ENCODE measurements around the gene RRP15.

RRP15 gene

DNA sequence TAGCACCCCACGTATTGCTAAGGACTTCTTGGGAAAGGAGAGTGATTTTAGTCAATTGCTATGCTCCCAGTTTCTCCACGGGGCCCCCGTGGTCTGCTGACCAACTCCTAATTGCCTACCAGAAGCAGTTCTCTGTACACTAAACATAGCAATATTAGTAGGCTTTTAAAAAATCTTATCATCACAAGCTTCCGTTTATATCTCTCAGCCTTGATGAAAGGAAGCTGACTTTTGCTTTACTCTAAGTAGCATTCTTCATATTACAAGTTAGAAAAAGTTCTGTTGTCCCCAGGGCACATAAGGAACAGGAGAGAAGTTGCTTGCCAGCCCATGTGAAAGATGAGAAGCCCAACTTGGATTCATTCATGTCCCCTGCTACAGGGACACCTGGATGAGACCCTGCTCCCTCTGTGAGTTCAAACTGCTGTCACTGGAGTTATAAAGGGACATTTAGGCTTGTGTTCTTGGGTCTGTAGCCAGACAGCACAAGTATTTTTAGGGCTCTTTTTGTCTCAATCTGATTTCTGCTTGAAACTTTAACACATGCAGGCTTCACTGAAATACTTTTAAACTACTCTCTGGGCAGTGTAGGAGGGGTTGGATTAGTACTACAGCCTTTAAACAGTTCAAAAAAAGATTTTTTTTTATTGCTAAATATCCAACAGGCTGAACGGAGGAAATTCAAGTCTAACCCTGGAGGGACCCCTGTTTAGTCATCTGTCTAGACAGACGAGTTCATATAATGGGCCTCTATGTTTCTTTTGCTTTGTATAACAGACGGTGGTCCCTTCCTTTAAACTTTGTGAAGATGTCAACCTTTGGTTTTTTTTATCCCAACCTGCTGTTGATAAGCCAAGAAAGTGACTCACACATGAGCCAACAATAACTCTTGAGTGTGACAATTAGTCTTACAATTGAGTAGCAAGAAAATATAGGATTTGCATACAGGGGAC is 89.6 kb downstream of the RRP15 start:
- peak overlapping the region; percentile 92 for H3K27ac ChIP-seq
- H3K9me3 ChIP-seq (ENCODE audit: low read depth, low read length), result no peaks in the 10 kb centered on the region
- TF ChIP-seq POLR2AphosphoS5 (IDR thresholded peaks at IDR 0.05; ENCODE audit: borderline replicate concordance, low read depth, low read length), result no peak
- TF ChIP-seq EZH2 (IDR thresholded peaks at IDR 0.05), result no peak
- TF ChIP-seq FOXP2 (optimal IDR thresholded peaks at IDR 0.05; ENCODE audit: control extremely low read depth, extremely low read length, insufficient read depth), result no peak
- no peak for DNase-seq (ENCODE audit: low read depth, low spot score)
- peak overlapping the region; percentile 65 for H3K4me3 ChIP-seq
- H3K9ac ChIP-seq (ENCODE audit: insufficient read length), result peak overlapping the region; percentile 41
- no peaks in the 10 kb centered on the region for H3K36me3 ChIP-seq (ENCODE audit: insufficient read depth, low read length)

DNA sequence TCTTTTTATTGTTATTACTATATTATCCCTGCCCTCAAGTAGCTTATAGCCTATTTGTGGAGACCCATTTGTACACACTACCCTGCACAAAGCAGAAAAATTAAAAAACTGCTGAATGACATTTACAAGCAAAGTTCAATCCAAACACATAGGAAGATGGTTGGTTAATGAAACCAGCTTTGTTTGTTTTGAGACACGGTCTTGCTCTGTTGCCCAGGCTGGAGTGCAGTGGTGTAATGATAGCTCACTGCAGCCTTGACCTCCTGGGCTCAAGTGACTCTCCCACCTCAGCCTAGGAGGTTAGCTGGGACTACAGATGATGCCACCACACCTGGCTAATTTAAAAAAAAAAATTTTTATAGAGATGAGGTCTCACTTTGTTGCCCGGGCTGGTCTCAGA is 91.6 kb downstream of the RRP15 start:
- H3K36me3 ChIP-seq (ENCODE audit: insufficient read depth, low read length), result no peaks in the 10 kb centered on the region
- peak overlapping the region; percentile 63 for H3K4me3 ChIP-seq
- H3K9me3 ChIP-seq (ENCODE audit: low read depth, low read length), result no peaks in the 10 kb centered on the region
- H3K9ac ChIP-seq (ENCODE audit: insufficient read length), result peak overlapping the region; percentile 46
- TF ChIP-seq POLR2AphosphoS5 (IDR thresholded peaks at IDR 0.05; ENCODE audit: borderline replicate concordance, low read depth, low read length), result no peak
- DNase-seq (ENCODE audit: low read depth, low spot score), result no peak
- peak overlapping the region; percentile 90 for H3K27ac ChIP-seq

GRCh38 chr1:218377143-218377660 is 92.1 kb downstream of the RRP15 start:
- Histone ChIP-seq H3K9me3 (ENCODE audit: low read depth, low read length) (no peaks in the 10 kb centered on the region), H3K36me3 (ENCODE audit: insufficient read depth, low read length) (no peaks in the 10 kb centered on the region), H3K27ac (peak overlapping the region; percentile 90), H3K9ac (ENCODE audit: insufficient read length) (peak overlapping the region; percentile 46), H3K4me3 (peak overlapping the region; percentile 63)
- peak; percentile 82 for DNase-seq (ENCODE audit: low read depth, low spot score)
- TF ChIP-seq EZH2 (IDR thresholded peaks at IDR 0.05) (no peak), FOXP2 (optimal IDR thresholded peaks at IDR 0.05; ENCODE audit: control extremely low read depth, extremely low read length, insufficient read depth) (no peak), POLR2AphosphoS5 (IDR thresholded peaks at IDR 0.05; ENCODE audit: borderline replicate concordance, low read depth, low read length) (no peak; the same call in 1 of the 2 replicates)

- TF ChIP-seq POLR2AphosphoS5 (IDR thresholded peaks at IDR 0.05; ENCODE audit: borderline replicate concordance, low read depth, low read length) (no peak), FOXP2 (optimal IDR thresholded peaks at IDR 0.05; ENCODE audit: control extremely low read depth, extremely low read length, insufficient read depth) (no peak), EZH2 (IDR thresholded peaks at IDR 0.05) (no peak)
- peak overlapping the region; percentile 86 for H3K27ac ChIP-seq
- H3K9me3 ChIP-seq (ENCODE audit: low read depth, low read length), result no peaks in the 10 kb centered on the region
- H3K36me3 ChIP-seq (ENCODE audit: insufficient read depth, low read length), result no peaks in the 10 kb centered on the region
- H3K9ac ChIP-seq (ENCODE audit: insufficient read length), result no peak overlapping the region
- peak overlapping the region; percentile 14; the same call in 1 of the 2 replicates for H3K4me3 ChIP-seq
- DNase-seq (ENCODE audit: low read depth, low spot score), result no peak
Measured at GRCh38 chr1:218380125-218380977, 95.3 kb downstream of the RRP15 start.

- no peak for DNase-seq (ENCODE audit: low read depth, low spot score)
- Histone ChIP-seq H3K27ac (no peak overlapping the region), H3K9me3 (ENCODE audit: low read depth, low read length) (no peaks in the 10 kb centered on the region), H3K4me3 (no peak overlapping the region), H3K9ac (ENCODE audit: insufficient read length) (no peak overlapping the region), H3K36me3 (ENCODE audit: insufficient read depth, low read length) (no peaks in the 10 kb centered on the region)
- TF ChIP-seq FOXP2 (optimal IDR thresholded peaks at IDR 0.05; ENCODE audit: control extremely low read depth, extremely low read length, insufficient read depth) (no peak), POLR2AphosphoS5 (IDR thresholded peaks at IDR 0.05; ENCODE audit: borderline replicate concordance, low read depth, low read length) (no peak), EZH2 (IDR thresholded peaks at IDR 0.05) (no peak)
Measured at GRCh38 chr1:218382261-218382660, 97.2 kb downstream of the RRP15 start.

DNA sequence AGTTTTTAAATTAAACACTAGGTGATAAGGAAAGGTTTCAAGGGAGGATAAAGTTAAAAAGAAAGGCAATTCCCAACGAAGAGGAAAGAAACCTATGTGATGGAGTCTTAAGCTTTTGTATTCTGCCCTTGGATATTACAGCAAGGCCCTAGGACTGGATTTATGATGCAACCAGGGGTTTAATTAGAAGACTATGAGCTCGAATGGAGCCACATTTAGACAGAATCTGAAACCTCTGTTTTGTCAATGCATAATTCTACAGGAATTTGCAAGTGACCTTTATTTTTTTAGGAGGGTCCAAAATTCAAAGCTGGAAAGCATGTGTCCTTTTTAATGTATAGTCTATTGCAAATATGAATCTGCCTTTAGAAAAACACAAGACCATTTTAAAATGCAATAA is 98.0 kb downstream of the RRP15 start:
- H3K4me3 ChIP-seq, result no peak overlapping the region
- DNase-seq (ENCODE audit: low read depth, low spot score), result no peak
- no peak overlapping the region for H3K9ac ChIP-seq (ENCODE audit: insufficient read length)
- TF ChIP-seq EZH2 (IDR thresholded peaks at IDR 0.05) (no peak), POLR2AphosphoS5 (IDR thresholded peaks at IDR 0.05; ENCODE audit: borderline replicate concordance, low read depth, low read length) (no peak), FOXP2 (optimal IDR thresholded peaks at IDR 0.05; ENCODE audit: control extremely low read depth, extremely low read length, insufficient read depth) (no peak)
- peak overlapping the region; percentile 37; the same call in 1 of the 2 replicates for H3K27ac ChIP-seq
- no peaks in the 10 kb centered on the region for H3K9me3 ChIP-seq (ENCODE audit: low read depth, low read length)
- no peaks in the 10 kb centered on the region for H3K36me3 ChIP-seq (ENCODE audit: insufficient read depth, low read length)

DNA sequence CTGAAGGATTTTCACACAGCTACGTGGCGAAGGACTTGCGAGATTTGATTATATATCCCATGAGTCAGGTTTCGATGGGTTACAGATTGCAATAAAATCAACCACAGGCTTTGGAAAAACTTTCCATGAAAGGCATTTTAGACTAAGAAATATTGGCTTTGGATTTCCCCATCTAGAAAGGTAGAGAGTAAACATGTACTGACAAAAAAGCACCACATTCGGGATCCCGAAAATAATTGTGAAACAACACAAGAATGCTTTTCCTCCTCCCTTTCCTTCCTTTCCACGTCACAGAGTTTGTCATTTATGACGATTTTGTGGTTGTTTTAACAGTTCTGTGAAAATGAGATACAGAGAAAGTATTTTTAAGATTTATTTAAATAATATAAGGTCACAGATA is 98.6 kb downstream of the RRP15 start:
- no peak for DNase-seq (ENCODE audit: low read depth, low spot score)
- Histone ChIP-seq H3K4me3 (0 out of 2 replicates have a peak overlapping the region, but pooled peaks have one; percentile 21), H3K9me3 (ENCODE audit: low read depth, low read length) (no peaks in the 10 kb centered on the region), H3K36me3 (ENCODE audit: insufficient read depth, low read length) (no peaks in the 10 kb centered on the region), H3K9ac (ENCODE audit: insufficient read length) (no peak overlapping the region), H3K27ac (peak overlapping the region; percentile 37)
- TF ChIP-seq FOXP2 (optimal IDR thresholded peaks at IDR 0.05; ENCODE audit: control extremely low read depth, extremely low read length, insufficient read depth) (no peak), EZH2 (IDR thresholded peaks at IDR 0.05) (no peak), POLR2AphosphoS5 (IDR thresholded peaks at IDR 0.05; ENCODE audit: borderline replicate concordance, low read depth, low read length) (no peak)

DNA sequence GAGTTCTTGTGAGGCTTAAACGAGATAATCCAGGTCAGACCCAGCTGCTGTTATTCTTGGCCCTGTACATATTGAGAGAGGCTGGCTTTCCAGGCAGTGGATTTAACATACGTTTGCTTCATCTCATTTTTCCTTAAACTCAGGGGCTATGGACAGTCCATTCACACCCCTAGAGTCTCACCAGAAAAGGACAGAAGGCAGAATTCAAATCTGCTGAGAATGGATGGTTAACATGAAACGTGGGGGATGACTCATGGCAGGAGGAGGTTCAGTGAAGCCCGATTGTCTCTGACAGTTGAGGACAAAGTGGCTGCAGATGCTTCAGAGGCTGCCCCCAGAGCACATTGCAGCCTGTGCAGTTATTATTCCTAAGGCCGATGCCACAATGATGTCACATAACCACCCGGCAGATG is 99.5 kb downstream of the RRP15 start:
- Histone ChIP-seq H3K4me3 (no peak overlapping the region), H3K36me3 (ENCODE audit: insufficient read depth, low read length) (no peaks in the 10 kb centered on the region), H3K27ac (no peak overlapping the region), H3K9ac (ENCODE audit: insufficient read length) (no peak overlapping the region), H3K9me3 (ENCODE audit: low read depth, low read length) (no peaks in the 10 kb centered on the region)
- TF ChIP-seq POLR2AphosphoS5 (IDR thresholded peaks at IDR 0.05; ENCODE audit: borderline replicate concordance, low read depth, low read length), result no peak
- no peak for TF ChIP-seq FOXP2 (optimal IDR thresholded peaks at IDR 0.05; ENCODE audit: control extremely low read depth, extremely low read length, insufficient read depth)
- no peak for TF ChIP-seq EZH2 (IDR thresholded peaks at IDR 0.05)
- no peak for DNase-seq (ENCODE audit: low read depth, low spot score)
